ENCODE data around the gene SERTAD3.
"Not testable (repeated sequence)": the region's sequence is repeated elsewhere in the genome, so short reads cannot be mapped to it uniquely, and the experiment has no call there.

The SERTAD3 gene

GRCh38 chr19:40414542-40415535 is 29.3 kb downstream of the SERTAD3 start:
- no peak for DNase-seq
- in situ Hi-C loops (cut with MboI; ENCODE audit: low pct_unique_long_range_greater_than_20kb, low sequenced_read_pairs): no loop called here

- DNase-seq: no peak
- in situ Hi-C loops (cut with MboI; ENCODE audit: low pct_unique_long_range_greater_than_20kb, low sequenced_read_pairs): no loop called here
These were observed 30.8 kb downstream of the SERTAD3 start, which contains the start of gene PRX for GRCh38 chr19:40413291-40413845. Gene PRX (minus strand): TSS chr19:40413378. CDS start chr19:40407932, 5,446 bp downstream.

GRCh38 chr19:40412866-40413265 is 31.3 kb downstream of the SERTAD3 start:
- no peak for DNase-seq
- in situ Hi-C loops (cut with MboI; ENCODE audit: low pct_unique_long_range_greater_than_20kb, low sequenced_read_pairs): no loop called here

- no peak for DNase-seq
- in situ Hi-C loops (cut with MboI; ENCODE audit: low pct_unique_long_range_greater_than_20kb, low sequenced_read_pairs): no loop called here
These were observed 32.1 kb downstream of the SERTAD3 start for GRCh38 chr19:40411958-40412499.

- DNase-seq: no peak
- in situ Hi-C loops (cut with MboI; ENCODE audit: low pct_unique_long_range_greater_than_20kb, low sequenced_read_pairs): no loop called here
These were observed 32.9 kb downstream of the SERTAD3 start for GRCh38 chr19:40411125-40411842.

GRCh38 chr19:40410030-40410389 is 34.1 kb downstream of the SERTAD3 start:
- in situ Hi-C loops (cut with MboI; ENCODE audit: low pct_unique_long_range_greater_than_20kb, low sequenced_read_pairs): no loop called here
- DNase-seq: no peak

GRCh38 chr19:40408598-40408925 is 35.6 kb downstream of the SERTAD3 start:
- in situ Hi-C loops (cut with MboI; ENCODE audit: low pct_unique_long_range_greater_than_20kb, low sequenced_read_pairs); DNase-seq: not testable (repeated sequence)

GRCh38 chr19:40407714-40408597 is 36.2 kb downstream of the SERTAD3 start:
- in situ Hi-C loops (cut with MboI; ENCODE audit: low pct_unique_long_range_greater_than_20kb, low sequenced_read_pairs): no loop called here
- no peak for DNase-seq

GRCh38 chr19:40403262-40403984 is 40.7 kb downstream of the SERTAD3 start:
- in situ Hi-C loops (cut with MboI; ENCODE audit: low pct_unique_long_range_greater_than_20kb, low sequenced_read_pairs): no loop called here
- DNase-seq: peak; percentile 75

- in situ Hi-C loops (cut with MboI; ENCODE audit: low pct_unique_long_range_greater_than_20kb, low sequenced_read_pairs): no loop called here
- DNase-seq: no peak
These were observed 43.6 kb downstream of the SERTAD3 start for GRCh38 chr19:40400559-40400958.

- no peak for DNase-seq
- in situ Hi-C loops (cut with MboI; ENCODE audit: low pct_unique_long_range_greater_than_20kb, low sequenced_read_pairs): no loop called here
These were observed 45.6 kb downstream of the SERTAD3 start for GRCh38 chr19:40398417-40399131.

GRCh38 chr19:40397568-40397906 is 46.6 kb downstream of the SERTAD3 start:
- in situ Hi-C loops (cut with MboI; ENCODE audit: low pct_unique_long_range_greater_than_20kb, low sequenced_read_pairs): no loop called here
- DNase-seq: no peak

GRCh38 chr19:40396886-40397567 is 47.1 kb downstream of the SERTAD3 start:
- no peak for DNase-seq
- in situ Hi-C loops (cut with MboI; ENCODE audit: low pct_unique_long_range_greater_than_20kb, low sequenced_read_pairs): no loop called here

GRCh38 chr19:40395956-40396355 is 48.2 kb downstream of the SERTAD3 start:
- in situ Hi-C loops (cut with MboI; ENCODE audit: low pct_unique_long_range_greater_than_20kb, low sequenced_read_pairs): no loop called here
- DNase-seq: no peak

- in situ Hi-C loops (cut with MboI; ENCODE audit: low pct_unique_long_range_greater_than_20kb, low sequenced_read_pairs): no loop called here
- no peak for DNase-seq
These were observed 49.3 kb downstream of the SERTAD3 start for GRCh38 chr19:40394816-40395210.

- no peak for DNase-seq
- in situ Hi-C loops (cut with MboI; ENCODE audit: low pct_unique_long_range_greater_than_20kb, low sequenced_read_pairs): no loop called here
These were observed 50.0 kb downstream of the SERTAD3 start for GRCh38 chr19:40393894-40394815.

Measured in KBM-7 (cell line).